A172 (cell line): ENCODE data around the gene ABCA1. TPM values are rescaled to one million over a fixed set of nuclear protein-coding genes. Genes with fewer than 3 reads are reported as not detected.

Experiments
- DNase-seq: peaks from one replicate; pipeline ENCODE4 v3.0.0-alpha.2; 2015; ENCODE audit warnings: low spot score
- total RNA-seq: library from RNA; depleted of rRNA; stranded (reverse); fragments of >200 nt; shearing (Covaris generic); gene quantifications from 2 replicates; pipeline ENCODE4 v1.2.3, GENCODE V29; 2014

Gene ABCA1
- total RNA-seq, 1 experiment from 2014 or later = 66.6 TPM

DNA sequence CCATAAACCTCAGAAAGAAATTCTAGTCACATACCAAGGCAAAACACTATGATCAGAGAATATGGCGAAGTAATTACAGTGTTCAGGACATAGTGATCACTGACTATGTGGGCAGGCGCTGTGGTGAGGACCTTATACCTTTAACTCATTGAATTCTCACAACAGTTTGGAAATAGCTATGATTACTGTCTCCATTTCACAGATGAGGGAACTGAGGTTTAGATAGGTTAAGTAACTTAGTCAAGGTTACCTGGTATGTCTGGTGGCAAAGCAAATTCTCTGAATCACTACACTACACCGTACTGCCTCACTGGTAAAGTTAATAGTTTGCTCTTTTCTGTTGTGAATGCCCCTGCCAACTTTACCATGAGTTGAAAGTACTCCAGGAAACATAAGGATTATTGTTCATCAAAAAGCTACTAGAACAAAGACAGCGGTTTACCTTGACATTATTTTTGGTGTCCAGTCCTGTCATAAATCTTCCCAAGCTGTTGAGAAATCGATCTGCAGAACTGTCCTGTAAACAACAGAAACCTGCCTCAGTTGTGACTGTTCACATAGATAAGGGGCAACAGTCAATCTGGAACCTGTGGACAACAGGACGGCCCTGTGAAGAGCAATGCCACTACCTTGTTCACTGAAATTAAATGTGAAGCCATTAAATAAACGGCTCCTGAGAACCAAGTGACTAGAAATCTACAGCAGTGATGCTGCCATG is 127.7 kb downstream of the ABCA1 start:
- no peak for DNase-seq

DNA sequence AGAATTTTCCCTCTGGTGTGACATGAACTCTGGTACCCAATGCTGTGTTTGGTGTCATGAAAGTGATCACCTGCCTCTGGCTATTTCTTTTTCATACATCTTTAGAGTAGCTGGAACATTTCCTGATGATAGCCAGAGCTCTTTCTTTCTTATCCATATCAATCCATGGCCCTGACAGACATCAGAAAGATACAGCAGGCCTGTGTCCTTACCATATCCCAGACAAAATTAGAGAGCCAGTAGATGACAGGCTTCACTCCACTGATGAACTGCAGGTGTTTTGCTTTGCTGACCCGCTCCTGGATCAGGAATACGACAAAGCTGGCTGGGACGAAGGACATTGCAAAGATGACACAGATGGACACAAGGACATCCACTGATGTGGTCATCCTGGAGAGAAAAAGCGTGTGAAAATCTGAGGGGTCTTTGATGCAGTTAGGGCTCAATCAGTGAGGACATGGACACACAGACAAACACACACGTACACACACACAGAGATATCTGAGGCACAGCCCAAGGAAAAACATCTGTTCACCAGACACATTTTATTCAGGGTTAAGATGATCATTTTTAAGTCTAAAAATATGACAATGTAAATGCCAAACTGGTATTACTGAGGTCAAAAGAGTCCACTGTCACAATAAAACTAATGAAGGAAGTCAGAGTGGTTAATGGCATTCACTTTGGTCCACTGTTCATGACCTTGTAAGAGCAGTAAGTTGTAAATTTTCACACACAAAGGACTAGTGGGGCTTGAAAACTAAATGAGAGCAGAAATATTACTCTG is 129.6 kb downstream of the ABCA1 start:
- DNase-seq = no peak

DNA sequence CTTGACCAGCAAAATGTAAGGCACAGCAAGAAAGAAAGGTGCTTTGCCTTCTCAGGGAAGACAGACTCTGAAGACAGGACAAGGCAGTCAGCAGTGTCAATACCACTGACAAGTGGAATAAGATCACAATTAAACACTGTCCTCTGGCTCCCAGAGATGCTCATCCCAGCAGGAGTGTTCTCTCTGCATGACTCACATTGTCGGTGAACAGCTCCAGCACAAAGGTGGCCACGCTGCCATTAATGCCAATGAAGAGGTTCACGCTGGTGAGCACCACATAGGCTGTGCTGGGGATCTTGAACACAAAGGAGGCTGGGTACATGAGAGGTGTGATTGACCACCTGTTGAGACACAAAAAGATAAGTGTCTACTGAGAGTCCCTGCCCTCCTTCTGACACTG is 132.1 kb downstream of the ABCA1 start:
- no peak for DNase-seq

DNA sequence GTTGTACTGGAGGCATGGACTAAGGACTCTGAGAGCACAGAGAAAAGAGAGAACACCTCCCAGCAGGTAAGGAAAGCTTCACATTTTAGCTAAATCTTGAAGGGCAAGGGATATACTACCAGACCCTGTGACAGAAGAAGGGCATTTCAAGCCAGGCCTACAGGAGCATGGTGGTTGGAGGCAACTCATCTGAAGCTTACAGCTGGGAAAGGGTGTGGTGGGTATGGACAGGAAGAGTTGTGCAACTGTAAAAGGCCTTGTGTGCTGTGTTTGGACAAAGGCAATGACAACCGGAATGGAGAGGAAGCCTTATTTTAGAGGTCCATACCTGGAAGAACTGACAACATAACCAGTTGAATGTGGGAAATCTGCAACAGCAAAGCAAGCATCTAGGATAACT is 132.9 kb downstream of the ABCA1 start:
- DNase-seq = no peak

DNA sequence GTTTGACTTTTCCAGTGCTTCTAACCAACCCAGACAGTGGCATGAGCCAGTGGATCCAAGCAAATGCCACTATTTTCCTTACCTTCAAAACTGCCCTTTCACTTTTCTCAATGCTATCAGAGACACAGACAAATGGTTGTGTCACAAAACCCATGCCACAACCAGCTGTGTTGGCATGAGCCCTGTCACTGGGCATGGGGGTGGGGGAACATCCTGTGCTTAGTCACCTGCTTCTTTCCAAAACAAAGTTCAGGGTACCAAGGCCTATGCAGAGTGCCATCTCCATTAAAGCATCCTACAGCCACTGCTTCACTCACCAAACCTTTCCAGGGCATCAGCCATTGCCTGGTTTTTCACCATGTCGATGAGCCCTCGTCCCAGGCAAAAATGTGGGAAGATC is 133.9 kb downstream of the ABCA1 start:
- peak; percentile 25 for DNase-seq

DNA sequence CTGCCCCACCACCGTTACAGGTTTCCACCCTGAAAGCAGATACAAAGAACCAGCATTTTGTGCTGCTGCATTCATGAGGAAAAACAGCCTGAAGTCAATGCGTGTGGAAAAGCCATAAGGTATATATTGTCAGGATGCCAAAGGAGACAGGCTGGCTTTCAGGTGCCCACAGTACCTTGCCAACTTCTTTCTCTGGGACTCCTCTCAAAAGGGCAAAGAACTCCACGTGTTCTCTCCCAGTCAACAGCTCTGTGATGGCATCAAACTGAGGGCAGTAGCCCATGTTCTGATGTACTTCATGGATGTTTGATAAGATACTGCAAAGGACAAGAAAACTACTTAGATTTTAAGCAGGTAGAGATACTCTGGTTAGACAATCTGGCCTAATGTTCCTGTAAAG is 139.7 kb downstream of the ABCA1 start:
- no peak for DNase-seq

DNA sequence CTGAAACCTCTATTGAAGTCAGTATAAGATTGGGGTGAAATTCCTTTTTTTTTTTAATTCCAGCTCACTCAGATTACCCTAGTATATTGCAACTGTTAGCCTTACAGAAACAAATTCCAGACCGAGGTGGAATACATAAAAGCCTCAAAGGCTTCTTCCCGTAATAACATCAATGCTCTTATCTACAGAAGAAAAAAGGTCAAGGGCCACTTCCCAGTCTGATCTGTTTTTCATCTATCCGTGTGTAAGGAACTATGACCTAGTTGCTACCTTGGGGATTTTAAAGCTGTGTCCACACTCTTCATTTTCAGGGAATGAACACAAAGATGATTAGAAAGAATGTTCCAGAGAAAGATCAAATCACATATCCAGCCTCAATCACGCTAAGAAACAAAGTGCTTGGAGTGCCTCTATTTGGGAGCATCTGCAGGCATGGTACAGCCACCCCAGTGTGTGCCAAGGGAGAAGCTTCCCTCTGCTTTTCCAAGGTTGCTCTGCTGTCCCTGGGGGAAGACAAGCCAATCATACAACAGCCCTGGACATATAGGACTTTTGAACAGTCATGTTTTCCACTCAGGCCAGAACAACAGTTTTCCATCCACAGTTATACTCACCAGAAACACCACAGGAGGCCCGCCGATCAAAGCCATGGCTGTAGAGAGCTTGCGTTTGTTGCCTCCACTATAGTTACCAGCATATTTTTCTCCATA is 140.5 kb downstream of the ABCA1 start:
- no peak for DNase-seq

DNA sequence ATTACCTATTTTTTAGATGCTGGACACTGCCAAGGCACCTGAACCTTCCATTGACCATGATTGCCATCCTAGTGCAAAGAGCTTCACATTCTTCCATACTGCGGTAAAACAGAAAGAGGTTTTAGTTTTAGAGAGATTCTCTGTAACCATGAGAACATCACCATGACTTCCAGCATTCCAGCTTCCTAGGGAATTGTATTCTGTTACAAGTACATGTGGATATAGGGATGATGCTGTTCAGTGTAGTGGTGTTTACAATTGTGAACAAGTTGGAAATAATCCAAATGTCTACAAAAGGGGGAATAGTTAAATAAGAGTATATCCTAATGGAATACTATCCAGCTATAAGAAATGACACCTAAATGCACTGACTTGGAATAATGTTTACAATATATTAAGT is 141.7 kb downstream of the ABCA1 start:
- no peak for DNase-seq

DNA sequence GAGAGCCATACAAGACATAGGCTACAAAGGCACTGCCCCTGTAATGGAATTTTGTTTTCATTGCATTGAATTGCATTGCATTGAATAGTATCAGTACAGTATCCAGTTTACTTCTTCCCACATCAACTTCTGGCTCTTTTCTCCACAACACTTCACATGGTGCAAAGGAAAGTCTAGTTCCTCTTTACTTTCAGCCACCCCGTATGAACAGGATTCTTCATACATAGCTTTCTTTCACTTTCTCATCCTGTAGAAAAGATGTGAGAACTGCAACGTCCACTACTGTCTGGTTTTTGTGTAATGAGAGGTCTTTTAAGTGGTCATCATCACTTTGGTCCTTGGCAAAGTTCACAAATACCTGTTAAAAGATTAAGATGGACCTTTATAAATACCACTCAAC is 143.9 kb downstream of the ABCA1 start:
- DNase-seq = no peak

DNA sequence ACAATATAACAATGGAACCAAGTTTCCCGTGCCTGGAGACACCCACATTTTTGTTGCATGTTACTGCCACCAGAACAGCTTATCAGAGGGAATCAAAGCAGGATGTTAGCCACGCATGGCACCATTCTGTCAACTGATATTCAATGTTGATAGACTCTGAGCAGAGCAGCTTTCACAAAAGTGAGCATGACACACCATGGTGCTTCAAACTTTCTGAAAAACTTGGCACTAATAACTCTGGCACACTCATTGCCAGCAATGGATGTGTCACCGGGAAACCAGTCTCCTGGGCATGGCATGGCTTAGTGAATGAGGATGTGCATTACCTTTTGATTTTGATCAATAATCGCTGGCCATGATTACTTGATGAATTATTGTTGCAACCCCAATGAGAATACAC is 144.4 kb downstream of the ABCA1 start:
- no peak for DNase-seq

DNA sequence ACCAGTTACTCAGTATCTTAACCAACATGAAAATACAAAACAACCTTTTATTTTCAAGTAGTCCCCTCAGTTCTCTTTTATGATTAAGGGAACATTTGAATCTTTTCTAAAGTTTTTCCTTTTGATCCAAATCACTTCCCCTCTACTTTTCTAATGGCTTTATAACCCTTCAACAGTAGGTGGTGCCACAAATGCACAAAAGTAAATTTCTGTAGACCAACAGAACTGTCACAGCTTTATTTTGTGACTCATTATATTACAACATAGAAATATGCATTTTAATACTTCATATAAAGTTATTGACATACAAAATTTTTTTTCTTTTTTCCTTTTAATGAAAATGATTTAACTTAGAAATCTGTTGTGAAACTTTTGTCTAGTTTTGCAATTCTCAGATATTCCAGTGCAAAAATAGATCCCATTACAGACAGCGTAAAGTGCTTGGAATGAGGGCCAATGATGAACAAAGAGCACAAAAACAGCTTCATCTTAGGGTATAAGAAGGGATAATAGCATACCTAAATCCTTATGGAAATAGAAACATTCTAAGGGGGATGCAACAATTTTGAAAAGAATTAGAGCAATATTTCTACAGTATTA is 147.1 kb downstream of the ABCA1 start:
- peak; percentile 21 for DNase-seq

DNA sequence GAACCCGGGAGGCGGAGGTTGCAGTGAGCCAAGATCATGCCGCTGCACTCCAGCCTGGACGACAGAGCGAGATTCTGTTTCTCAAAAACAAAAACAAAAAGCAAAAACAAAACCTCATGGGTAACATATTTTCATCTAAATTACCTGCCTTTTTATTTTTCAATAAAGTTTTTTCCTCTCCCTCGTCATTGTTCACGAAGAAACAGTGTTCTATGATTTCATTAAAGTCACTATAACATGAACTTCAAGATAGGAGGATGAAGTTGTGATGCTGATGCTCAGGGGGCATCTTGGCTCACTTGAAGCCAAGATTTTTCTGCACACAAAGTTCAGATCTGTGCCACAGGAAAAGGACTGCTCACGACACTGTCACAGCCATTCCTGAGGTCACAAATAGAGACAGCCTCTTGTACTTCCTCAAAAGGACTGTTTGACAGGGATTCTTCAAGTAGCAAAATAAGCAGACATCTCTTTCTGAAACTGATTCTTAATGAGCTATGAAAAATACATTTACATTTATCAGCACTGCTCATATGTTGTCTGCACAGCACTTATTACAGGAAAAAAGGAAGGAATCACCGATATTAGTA is 147.9 kb downstream of the ABCA1 start:
- DNase-seq = no peak

DNA sequence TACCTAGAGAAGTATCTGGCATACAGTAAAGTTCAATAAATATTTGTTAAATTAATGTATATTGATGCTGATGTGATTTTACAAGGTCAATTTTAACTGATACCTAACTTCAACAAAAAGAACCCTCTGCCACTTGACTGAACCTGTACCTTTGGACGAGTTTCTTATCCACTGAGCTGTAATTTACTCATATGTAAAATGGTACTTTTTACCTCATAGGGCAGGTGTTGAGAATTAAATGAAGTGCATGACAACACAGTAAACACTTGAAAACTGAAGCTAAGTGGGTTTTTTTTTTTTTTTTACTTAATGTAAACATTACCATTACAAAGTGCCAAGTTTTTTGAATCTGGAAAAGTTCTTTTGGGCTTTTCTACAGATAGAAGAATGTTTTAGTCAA is 148.6 kb downstream of the ABCA1 start:
- DNase-seq = no peak

DNA sequence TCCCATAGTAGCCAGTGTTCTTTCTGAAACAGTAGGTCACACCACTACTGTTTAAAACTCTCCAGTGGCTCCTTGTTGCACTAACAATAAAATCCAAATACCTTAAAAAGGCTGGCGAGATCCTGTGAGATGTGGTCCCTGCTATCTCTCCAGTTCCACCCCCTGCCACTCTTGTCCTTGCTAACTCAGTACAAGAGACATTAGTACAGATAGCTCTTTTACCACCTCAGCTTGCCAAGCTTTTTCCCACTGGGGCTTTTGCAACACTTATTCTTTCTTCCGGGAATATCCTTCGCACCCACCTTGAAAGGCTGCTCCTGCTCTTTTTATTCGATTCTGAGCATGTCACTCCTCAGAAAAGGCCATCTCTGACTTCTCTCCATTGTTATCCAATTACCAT is 149.2 kb downstream of the ABCA1 start:
- DNase-seq = no peak

DNA sequence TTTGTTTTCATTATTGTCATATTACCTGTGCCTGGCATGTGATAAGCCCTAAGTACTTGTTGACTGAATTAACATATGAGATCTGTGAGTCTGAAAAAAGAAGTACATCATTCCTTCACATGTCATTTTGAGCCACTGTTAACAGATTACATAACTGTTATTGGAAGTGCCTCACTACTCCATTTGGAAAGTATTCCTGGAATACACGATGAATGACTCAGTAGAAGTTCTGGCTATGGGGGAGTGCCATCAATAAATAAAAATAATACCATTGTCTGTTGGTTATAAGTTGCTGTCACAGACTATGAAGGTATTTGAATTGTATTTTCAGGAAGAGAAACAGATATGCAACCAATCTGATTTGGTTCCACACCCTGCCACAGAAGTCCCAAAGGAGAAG is 151.2 kb downstream of the ABCA1 start:
- DNase-seq = no peak

DNA sequence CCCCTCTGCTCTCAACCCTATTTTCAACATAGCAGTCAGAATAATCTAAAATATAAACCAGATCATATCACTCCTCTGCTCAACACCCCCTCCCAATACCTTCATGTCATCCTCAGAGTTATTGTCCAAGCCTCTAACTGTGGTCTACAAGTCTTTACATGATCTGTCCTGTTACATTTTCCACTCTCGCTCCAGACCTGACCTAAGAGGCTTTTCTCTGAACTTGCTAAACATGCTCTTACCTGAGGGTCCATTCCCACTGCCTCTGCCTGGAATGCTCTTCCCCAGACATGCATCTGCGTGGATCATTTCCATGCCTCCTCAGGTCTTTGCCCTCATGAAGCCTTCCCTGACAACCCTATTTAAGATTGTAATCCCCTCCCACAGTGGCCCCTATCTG is 152.0 kb downstream of the ABCA1 start:
- DNase-seq = no peak

DNA sequence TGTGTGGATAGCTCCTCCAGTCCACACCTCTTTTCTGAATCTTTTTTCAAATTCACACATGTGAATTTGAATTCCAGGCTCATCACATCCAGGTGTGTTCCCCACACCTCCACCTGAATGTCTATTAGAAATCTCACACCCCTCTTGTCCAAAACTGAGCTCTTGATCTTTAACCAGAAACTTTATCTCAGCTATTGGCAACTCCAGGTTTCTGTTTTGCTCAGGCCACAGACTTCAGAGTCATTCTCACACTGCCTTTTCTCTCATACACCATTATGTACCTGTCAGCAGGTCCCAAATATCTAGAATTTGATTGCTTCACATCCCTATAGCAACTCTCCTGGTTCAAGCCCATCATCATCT is 152.4 kb downstream of the ABCA1 start:
- DNase-seq = no peak

DNA sequence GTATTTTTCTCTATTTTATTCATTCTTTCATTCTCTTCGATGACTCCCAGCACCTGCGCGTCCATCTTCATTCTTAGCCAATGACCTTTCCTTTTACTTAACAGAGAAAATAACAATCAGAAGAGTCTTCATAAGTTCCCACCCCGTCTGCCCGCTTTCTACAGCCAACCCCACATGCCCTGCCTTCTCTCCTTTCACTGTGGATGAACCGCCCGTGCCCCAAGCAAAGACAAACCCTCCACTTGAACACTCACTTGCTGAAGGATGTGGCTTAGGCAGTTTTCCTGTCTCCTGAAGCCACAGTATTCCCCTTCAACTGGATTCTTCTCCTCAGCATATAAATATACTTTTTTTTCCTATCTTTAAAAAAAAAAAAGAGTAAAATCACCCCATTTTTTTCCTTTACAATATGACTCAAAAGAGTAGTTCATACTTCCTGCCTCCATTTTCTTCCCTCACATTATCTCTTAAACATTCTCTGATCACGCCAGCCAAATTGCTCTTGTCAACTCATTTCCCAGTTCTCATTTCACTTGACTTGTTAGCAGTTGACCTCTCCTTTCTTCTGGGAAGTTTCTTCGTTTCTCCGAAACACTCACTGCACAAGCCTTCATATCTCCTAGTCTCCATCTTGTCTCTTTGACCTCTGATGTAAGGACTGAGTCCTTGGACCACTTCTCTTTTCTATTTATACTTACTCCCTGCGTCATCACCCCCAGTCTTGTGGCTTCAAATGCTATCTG is 153.0 kb downstream of the ABCA1 start:
- no peak for DNase-seq

DNA sequence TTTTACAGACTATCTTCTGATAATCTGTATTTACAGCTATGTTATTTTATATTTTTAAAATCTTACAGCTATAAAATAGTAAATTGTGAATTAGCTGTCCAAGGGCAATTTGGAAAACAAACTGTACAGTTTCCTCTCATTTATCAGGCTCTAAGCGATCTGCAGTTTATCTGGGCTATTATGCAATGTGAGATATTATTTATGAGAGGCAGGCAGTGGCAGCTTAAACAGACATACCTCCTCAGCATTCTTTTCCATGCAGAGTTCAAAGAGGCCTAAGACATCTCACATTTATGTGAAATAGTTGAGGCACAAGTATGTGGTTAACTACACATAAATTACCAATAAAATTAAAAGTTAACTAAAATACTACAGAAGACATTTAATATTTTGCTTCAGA is 153.8 kb downstream of the ABCA1 start:
- no peak for DNase-seq

DNA sequence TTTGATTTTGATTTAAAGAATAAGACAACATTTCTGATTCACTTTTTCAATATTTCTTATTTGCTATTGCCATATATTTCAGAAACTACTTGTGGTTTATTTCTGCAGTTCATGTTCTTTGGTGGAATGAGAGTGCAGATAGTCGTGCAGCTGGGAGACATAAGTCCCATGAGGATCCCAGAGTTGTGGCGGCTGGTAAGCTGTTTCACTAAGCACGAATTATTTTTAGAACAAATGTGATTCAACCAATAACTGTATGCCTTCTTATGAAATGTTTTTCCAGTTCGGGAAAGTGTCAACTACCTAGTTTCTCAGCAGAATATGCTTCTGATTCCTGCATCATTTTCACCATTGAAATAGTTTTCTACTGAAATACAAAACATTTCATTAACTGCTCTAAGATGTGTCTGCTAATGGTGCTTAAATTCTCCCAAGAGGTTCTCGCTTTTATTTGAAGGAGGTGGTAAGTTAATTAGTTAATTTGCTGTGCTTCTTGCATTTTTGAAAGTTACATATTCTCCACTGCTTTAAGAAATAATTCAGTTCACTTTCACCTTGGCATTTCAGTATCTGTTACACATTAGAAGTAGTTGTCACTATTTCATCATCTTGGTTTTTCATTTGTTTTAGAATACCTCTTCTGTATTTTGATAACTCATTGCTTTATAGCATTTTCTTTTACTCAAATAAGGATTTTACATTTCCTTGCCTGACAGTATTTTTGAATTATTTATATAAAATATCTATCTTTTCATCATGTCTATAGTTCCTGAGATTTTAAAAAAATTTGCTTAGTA is 155.0 kb downstream of the ABCA1 start:
- no peak for DNase-seq

DNA sequence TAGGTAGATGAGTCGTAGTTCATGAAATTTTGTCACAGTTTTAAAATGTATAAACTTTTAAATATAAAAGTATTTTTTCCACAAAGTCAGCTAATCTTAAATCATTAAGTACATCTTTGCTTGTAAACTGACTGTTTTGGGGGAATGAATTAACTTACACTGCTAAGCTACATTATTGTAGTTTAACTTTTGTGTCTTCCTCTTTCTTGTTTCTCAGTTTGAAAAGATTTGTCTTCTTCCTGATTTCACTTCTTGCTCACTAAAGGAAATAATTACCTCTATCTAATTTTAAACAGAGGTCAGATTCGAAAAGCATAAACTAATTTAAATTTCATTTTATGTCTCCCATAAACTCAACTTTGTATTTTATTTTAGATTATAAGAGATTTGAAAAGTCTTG is 158.3 kb downstream of the ABCA1 start:
- no peak for DNase-seq
